OCI-LY1 (cell line): Measurements from ENCODE around the gene SCRN1.

Experiments used
- H2AFZ ChIP-seq: fragments of 200-600 bp; sonication (generic), shearing (Covaris generic); 2 replicates; pipeline ENCODE4 v1.6.0; 2014; ENCODE audit warnings: antibody characterized with exemption, mild to moderate bottlenecking, low read length
- H3F3A ChIP-seq: fragments of 200-600 bp; sonication (generic), shearing (Covaris generic); 2 replicates; pipeline ENCODE4 v1.6.0; 2014; ENCODE audit warnings: mild to moderate bottlenecking, antibody characterized with exemption, low read length, moderate library complexity; ENCODE audit not compliant: insufficient read depth
- H3K27ac ChIP-seq: fragments of 200-600 bp; sonication (generic); 2 replicates; pipeline ENCODE4 v1.5.1; 2014; ENCODE audit warnings: low read length, mixed run types, mild to moderate bottlenecking, low read depth; ENCODE audit not compliant: poor library complexity, severe bottlenecking
- H3K27me3 ChIP-seq: fragments of 200-600 bp; sonication (generic); 2 replicates; pipeline ENCODE4 v1.6.0; 2014; ENCODE audit warnings: antibody characterized with exemption, mild to moderate bottlenecking, low read length, moderate library complexity; ENCODE audit not compliant: insufficient read depth
- H3K36me3 ChIP-seq: fragments of 200-600 bp; sonication (generic); 2 replicates; pipeline ENCODE4 v1.6.1; 2014; ENCODE audit warnings: mild to moderate bottlenecking, antibody characterized with exemption, low read length, moderate library complexity, mixed read lengths; ENCODE audit not compliant: insufficient read depth
- H3K4me1 ChIP-seq: fragments of 200-600 bp; sonication (generic); 2 replicates; pipeline ENCODE4 v1.5.1; 2014; ENCODE audit warnings: mild to moderate bottlenecking, low read length, moderate library complexity; ENCODE audit not compliant: insufficient read depth, severe bottlenecking
- H3K4me2 ChIP-seq: fragments of 200-600 bp; sonication (generic), shearing (Covaris generic); 2 replicates; pipeline ENCODE4 v1.6.1; 2014; ENCODE audit warnings: low read length
- H3K4me3 ChIP-seq: fragments of 200-600 bp; sonication (generic); 2 replicates; pipeline ENCODE4 v1.5.1; 2014; ENCODE audit warnings: low read length, low read depth, mild to moderate bottlenecking, mixed read lengths; ENCODE audit not compliant: poor library complexity, severe bottlenecking
- H3K79me2 ChIP-seq: fragments of 200-600 bp; shearing (Covaris generic); 2 replicates; pipeline ENCODE4 v1.6.1; 2016; ENCODE audit warnings: mixed run types, low read length, mixed read lengths; ENCODE audit not compliant: insufficient read depth
- H3K9ac ChIP-seq: fragments of 200-600 bp; sonication (generic), shearing (Covaris generic); 2 replicates; pipeline ENCODE4 v1.6.1; 2014; ENCODE audit warnings: mild to moderate bottlenecking, low read length, mixed read lengths
- H3K9me2 ChIP-seq: fragments of 200-600 bp; sonication (generic), shearing (Covaris generic); 2 replicates; pipeline ENCODE4 v1.6.1; 2014; ENCODE audit warnings: low read depth, mild to moderate bottlenecking, low read length, mixed read lengths
- H3K9me3 ChIP-seq: fragments of 200-600 bp; shearing (Covaris generic); 2 replicates; pipeline ENCODE4 v1.6.1; 2014; ENCODE audit warnings: low read length, mixed read lengths
- H4K20me1 ChIP-seq: fragments of 200-600 bp; sonication (generic), shearing (Covaris generic); 2 replicates; pipeline ENCODE4 v1.6.0; 2016; ENCODE audit warnings: mild to moderate bottlenecking, low read length; ENCODE audit not compliant: insufficient read depth
- CTCF ChIP-seq: fragments of 200-600 bp; sonication (generic), shearing (Covaris generic); IDR thresholded peaks from 2 replicates; pipeline ENCODE4 v1.5.1; 2017; ENCODE audit warnings: mild to moderate bottlenecking, antibody characterized with exemption, low read length, moderate library complexity, mixed read lengths
- EZH2 ChIP-seq: fragments of 200-600 bp; sonication (generic), shearing (Covaris generic); IDR thresholded peaks from 2 replicates; pipeline ENCODE4 v1.8.0; 2017; ENCODE audit warnings: borderline replicate concordance, mixed run types, mild to moderate bottlenecking, antibody characterized with exemption, low read length, moderate library complexity, mixed read lengths

SCRN1 gene

GRCh38 chr7:29951206-29951605 is 38.4 kb downstream of the SCRN1 start:
- H3K4me2 ChIP-seq, result no peak overlapping the region
- peaks cover 82% of the 10 kb centered on the region for H3K36me3 ChIP-seq
- no peaks in the 10 kb centered on the region for H3K79me2 ChIP-seq
- H2AFZ ChIP-seq, result no peak overlapping the region
- no peak overlapping the region for H3K27ac ChIP-seq
- H4K20me1 ChIP-seq, result no peaks in the 10 kb centered on the region
- H3F3A ChIP-seq, result no peaks in the 10 kb centered on the region
- no peaks in the 10 kb centered on the region for H3K27me3 ChIP-seq
- peaks cover 19% of the 10 kb centered on the region for H3K9me3 ChIP-seq
- no peak overlapping the region for H3K9ac ChIP-seq
- H3K9me2 ChIP-seq, result no peaks in the 10 kb centered on the region
- peaks cover 6% of the 10 kb centered on the region for H3K4me1 ChIP-seq
- TF ChIP-seq CTCF, result no peak
- no peak for TF ChIP-seq EZH2
- no peak overlapping the region for H3K4me3 ChIP-seq

- no peaks in the 10 kb centered on the region for H3K9me2 ChIP-seq
- H3K4me1 ChIP-seq, result no peaks in the 10 kb centered on the region
- H3F3A ChIP-seq, result no peaks in the 10 kb centered on the region
- peaks cover 89% of the 10 kb centered on the region for H3K36me3 ChIP-seq
- no peak overlapping the region for H2AFZ ChIP-seq
- no peaks in the 10 kb centered on the region for H3K79me2 ChIP-seq
- TF ChIP-seq CTCF (no peak), EZH2 (no peak)
- no peak overlapping the region for H3K4me2 ChIP-seq
- H3K9me3 ChIP-seq, result peaks cover 19% of the 10 kb centered on the region
- H4K20me1 ChIP-seq, result no peaks in the 10 kb centered on the region
- no peak overlapping the region for H3K9ac ChIP-seq
- no peak overlapping the region for H3K27ac ChIP-seq
- no peak overlapping the region for H3K4me3 ChIP-seq
- no peaks in the 10 kb centered on the region for H3K27me3 ChIP-seq
These were observed 39.1 kb downstream of the SCRN1 start for GRCh38 chr7:29950480-29950879.

GRCh38 chr7:29948587-29948986 is 41.0 kb downstream of the SCRN1 start:
- H3K4me2 ChIP-seq, result no peak overlapping the region
- no peaks in the 10 kb centered on the region for H3K79me2 ChIP-seq
- no peaks in the 10 kb centered on the region for H3F3A ChIP-seq
- H3K36me3 ChIP-seq, result peaks cover 91% of the 10 kb centered on the region
- H2AFZ ChIP-seq, result no peak overlapping the region
- no peak overlapping the region for H3K9ac ChIP-seq
- no peak overlapping the region for H3K4me3 ChIP-seq
- H3K9me3 ChIP-seq, result peaks cover 19% of the 10 kb centered on the region
- H3K27me3 ChIP-seq, result no peaks in the 10 kb centered on the region
- no peaks in the 10 kb centered on the region for H3K9me2 ChIP-seq
- H3K4me1 ChIP-seq, result no peaks in the 10 kb centered on the region
- H4K20me1 ChIP-seq, result no peaks in the 10 kb centered on the region
- no peak for TF ChIP-seq CTCF
- no peak for TF ChIP-seq EZH2
- H3K27ac ChIP-seq, result no peak overlapping the region
